NOMO-1 treated with DMSO at 0.1 percent for 48 hours (cell line): ENCODE results near the gene RIC8B.

ENCODE experiments used
- DNase-seq: peaks from one replicate; lab custom pipeline; 2025; ENCODE audit not compliant: unreplicated experiment; lab: John Stamatoyannopoulos, UW

RIC8B gene

GRCh38 chr12:106926657-106927056 lies 152.2 kb downstream of the RIC8B start:
- no peak for DNase-seq

DNA sequence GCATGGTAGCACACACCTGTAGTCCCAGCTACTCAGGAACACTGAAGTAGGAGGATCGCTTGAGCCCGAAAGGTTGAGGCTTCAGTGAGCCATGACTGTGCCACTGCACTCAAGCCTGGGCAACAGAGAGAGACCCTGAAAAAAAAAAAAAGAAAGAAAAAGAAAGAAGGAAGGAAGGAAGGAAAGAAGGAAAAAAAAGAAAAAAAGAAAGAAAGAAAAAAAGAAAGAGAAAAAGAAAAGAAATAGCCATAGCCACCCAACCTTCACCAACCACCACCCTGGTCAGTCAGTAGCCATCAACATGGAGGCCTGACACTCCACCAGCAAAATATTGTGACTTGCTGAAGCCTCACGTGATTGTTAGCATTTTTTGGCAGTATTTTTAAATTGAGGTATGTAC lies 159.8 kb downstream of the RIC8B start:
- DNase-seq, result no peak
